Astrocyte of the cerebellum (primary cell): ENCODE results near the gene TMED9.
"Not testable (repeated sequence)": the region's sequence is repeated elsewhere in the genome, so short reads cannot be mapped to it uniquely, and the experiment has no call there.

Source experiments
- DNase-seq: peaks from one replicate; pipeline ENCODE4 v3.0.0-alpha.2; 2011; ENCODE audit warnings: low read depth
- H3K4me3 ChIP-seq: 2 replicates; pipeline ENCODE4 v1.5.1; 2011; ENCODE audit warnings: mild to moderate bottlenecking, low read depth, low read length, moderate library complexity
- CTCF ChIP-seq: IDR thresholded peaks from 2 replicates; pipeline ENCODE4 v1.5.1; 2012; ENCODE audit warnings: low read length, low read depth, moderate library complexity, mild to moderate bottlenecking; ENCODE audit errors: missing control alignments
- in situ Hi-C: cut with HindIII; loops from 2 replicates; pipeline ENCODE4 v1.10.0; 2017; ENCODE audit warnings: low sequenced_read_pairs

The TMED9 gene

GRCh38 chr5:177557041-177557647 lies 34.9 kb upstream of the TMED9 start:
- in situ Hi-C loops: no loop called here
- no peak overlapping the region for H3K4me3 ChIP-seq
- DNase-seq: no peak
- no peak for TF ChIP-seq CTCF

- no peak for TF ChIP-seq CTCF
- H3K4me3 ChIP-seq: no peak overlapping the region
- no peak for DNase-seq
- in situ Hi-C loops: no loop called here
Observed at GRCh38 chr5:177557796-177558195, 34.2 kb upstream of the TMED9 start.

GRCh38 chr5:177559446-177559941 lies 32.5 kb upstream of the TMED9 start:
- DNase-seq, in situ Hi-C loops, H3K4me3 ChIP-seq: not testable (repeated sequence)

- no peak overlapping the region for H3K4me3 ChIP-seq
- DNase-seq: no peak
- in situ Hi-C loops: no loop called here
- no peak for TF ChIP-seq CTCF
Observed at GRCh38 chr5:177565046-177565445, 27.0 kb upstream of the TMED9 start.

- no peak for TF ChIP-seq CTCF
- H3K4me3 ChIP-seq: no peak overlapping the region
- no peak for DNase-seq
- in situ Hi-C loops: no loop called here
Observed at GRCh38 chr5:177568326-177568725, 23.7 kb upstream of the TMED9 start.

- in situ Hi-C loops: no loop called here
- H3K4me3 ChIP-seq: no peak overlapping the region
- no peak for TF ChIP-seq CTCF
- DNase-seq: no peak
Observed at GRCh38 chr5:177569894-177570293, 22.1 kb upstream of the TMED9 start.

- no peak for TF ChIP-seq CTCF
- DNase-seq: no peak
- no peak overlapping the region for H3K4me3 ChIP-seq
- in situ Hi-C loops: no loop called here
Observed at GRCh38 chr5:177575488-177575887, 16.5 kb upstream of the TMED9 start.
